HCT116 (cell line): Measurements from ENCODE around the gene PEX5.

Experiments
- EGR1 ChIP-seq: IDR thresholded peaks from 2 replicates; pipeline ENCODE4 v1.6.1; 2012; ENCODE audit warnings: low read depth
- EZH2 ChIP-seq: fragments of 200-600 bp; sonication (generic); IDR thresholded peaks from 2 replicates; pipeline ENCODE4 v1.6.1; 2017; ENCODE audit warnings: antibody characterized with exemption, mixed run types
- EZH2phosphoT487 ChIP-seq: fragments of 200-600 bp; IDR thresholded peaks from 2 replicates; pipeline ENCODE4 v1.6.1; 2018; ENCODE audit warnings: antibody characterized with exemption, borderline replicate concordance
- POLR2A ChIP-seq: IDR thresholded peaks from 2 replicates; pipeline ENCODE4 v1.7.0; 2011; ENCODE audit warnings: borderline replicate concordance; ENCODE audit not compliant: insufficient read depth, insufficient read length; ENCODE audit errors: extremely low read depth
- POLR2AphosphoS5 ChIP-seq: IDR thresholded peaks from 2 replicates; pipeline ENCODE4 v1.6.1; 2011; ENCODE audit warnings: mild to moderate bottlenecking, low read depth, low read length, moderate library complexity
- YY1 ChIP-seq: IDR thresholded peaks from 2 replicates; pipeline ENCODE4 v1.6.1; 2011; ENCODE audit warnings: low read length, low read depth, moderate library complexity, mild to moderate bottlenecking; ENCODE audit not compliant: insufficient replicate concordance; ENCODE audit errors: extremely low read depth
- TF ChIP-seq, protein P1 (sequence below): IDR thresholded peaks from 2 replicates; pipeline ENCODE4 v1.6.1; 2012; ENCODE audit warnings: low read depth
- TF ChIP-seq, protein P2 (sequence below): IDR thresholded peaks from 2 replicates; pipeline ENCODE4 v1.6.1; 2012
- TF ChIP-seq, protein P3 (sequence below), 3 experiments: fragments of 200-600 bp in 1 of 3; sonication (generic) in 1 of 3; IDR thresholded peaks in 2 of 3; conservative IDR thresholded peaks in 1 of 3; 2 replicates each; pipeline ENCODE4 v1.5.1; 2012 to 2017; ENCODE audit warnings: low read depth in 2 of 3, low read length in 2 of 3, antibody characterized with exemption in 1 of 3, borderline replicate concordance in 1 of 3, control low read depth in 1 of 3, mild to moderate bottlenecking in 1 of 3, mixed read lengths in 1 of 3, mixed run types in 1 of 3, moderate library complexity in 1 of 3; ENCODE audit not compliant: insufficient read depth in 1 of 3

DNA sequence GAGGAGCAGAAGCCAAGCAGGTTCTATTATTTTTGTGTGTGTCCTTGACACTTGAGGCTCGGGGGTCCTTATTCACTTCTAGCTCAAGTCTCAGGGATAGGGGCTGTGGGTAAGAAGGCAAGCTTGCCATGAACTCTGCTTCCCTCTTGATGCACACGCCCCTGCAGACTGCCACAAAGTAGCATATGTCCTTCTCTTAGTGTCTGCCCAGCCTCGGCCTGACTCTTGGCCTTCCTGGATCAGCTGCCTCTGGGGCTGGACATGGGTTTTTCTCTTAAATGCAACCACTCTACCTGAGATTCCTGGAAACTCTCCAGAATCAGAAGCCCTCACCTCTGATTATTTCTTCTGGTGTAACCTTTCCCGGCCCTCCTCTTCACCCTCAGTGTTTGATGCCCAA lies 28.2 kb upstream of the PEX5 start:
- TF ChIP-seq, protein P1, sequence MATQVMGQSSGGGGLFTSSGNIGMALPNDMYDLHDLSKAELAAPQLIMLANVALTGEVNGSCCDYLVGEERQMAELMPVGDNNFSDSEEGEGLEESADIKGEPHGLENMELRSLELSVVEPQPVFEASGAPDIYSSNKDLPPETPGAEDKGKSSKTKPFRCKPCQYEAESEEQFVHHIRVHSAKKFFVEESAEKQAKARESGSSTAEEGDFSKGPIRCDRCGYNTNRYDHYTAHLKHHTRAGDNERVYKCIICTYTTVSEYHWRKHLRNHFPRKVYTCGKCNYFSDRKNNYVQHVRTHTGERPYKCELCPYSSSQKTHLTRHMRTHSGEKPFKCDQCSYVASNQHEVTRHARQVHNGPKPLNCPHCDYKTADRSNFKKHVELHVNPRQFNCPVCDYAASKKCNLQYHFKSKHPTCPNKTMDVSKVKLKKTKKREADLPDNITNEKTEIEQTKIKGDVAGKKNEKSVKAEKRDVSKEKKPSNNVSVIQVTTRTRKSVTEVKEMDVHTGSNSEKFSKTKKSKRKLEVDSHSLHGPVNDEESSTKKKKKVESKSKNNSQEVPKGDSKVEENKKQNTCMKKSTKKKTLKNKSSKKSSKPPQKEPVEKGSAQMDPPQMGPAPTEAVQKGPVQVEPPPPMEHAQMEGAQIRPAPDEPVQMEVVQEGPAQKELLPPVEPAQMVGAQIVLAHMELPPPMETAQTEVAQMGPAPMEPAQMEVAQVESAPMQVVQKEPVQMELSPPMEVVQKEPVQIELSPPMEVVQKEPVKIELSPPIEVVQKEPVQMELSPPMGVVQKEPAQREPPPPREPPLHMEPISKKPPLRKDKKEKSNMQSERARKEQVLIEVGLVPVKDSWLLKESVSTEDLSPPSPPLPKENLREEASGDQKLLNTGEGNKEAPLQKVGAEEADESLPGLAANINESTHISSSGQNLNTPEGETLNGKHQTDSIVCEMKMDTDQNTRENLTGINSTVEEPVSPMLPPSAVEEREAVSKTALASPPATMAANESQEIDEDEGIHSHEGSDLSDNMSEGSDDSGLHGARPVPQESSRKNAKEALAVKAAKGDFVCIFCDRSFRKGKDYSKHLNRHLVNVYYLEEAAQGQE, result no peak
- TF ChIP-seq, protein P2, sequence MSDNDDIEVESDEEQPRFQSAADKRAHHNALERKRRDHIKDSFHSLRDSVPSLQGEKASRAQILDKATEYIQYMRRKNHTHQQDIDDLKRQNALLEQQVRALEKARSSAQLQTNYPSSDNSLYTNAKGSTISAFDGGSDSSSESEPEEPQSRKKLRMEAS, result no peak
- TF ChIP-seq, protein P3, sequence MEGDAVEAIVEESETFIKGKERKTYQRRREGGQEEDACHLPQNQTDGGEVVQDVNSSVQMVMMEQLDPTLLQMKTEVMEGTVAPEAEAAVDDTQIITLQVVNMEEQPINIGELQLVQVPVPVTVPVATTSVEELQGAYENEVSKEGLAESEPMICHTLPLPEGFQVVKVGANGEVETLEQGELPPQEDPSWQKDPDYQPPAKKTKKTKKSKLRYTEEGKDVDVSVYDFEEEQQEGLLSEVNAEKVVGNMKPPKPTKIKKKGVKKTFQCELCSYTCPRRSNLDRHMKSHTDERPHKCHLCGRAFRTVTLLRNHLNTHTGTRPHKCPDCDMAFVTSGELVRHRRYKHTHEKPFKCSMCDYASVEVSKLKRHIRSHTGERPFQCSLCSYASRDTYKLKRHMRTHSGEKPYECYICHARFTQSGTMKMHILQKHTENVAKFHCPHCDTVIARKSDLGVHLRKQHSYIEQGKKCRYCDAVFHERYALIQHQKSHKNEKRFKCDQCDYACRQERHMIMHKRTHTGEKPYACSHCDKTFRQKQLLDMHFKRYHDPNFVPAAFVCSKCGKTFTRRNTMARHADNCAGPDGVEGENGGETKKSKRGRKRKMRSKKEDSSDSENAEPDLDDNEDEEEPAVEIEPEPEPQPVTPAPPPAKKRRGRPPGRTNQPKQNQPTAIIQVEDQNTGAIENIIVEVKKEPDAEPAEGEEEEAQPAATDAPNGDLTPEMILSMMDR (IDR thresholded peaks at IDR 0.05 in 2 of 3, conservative IDR thresholded peaks at IDR 0.05 in 1 of 3; ENCODE audit: borderline replicate concordance in 1 of 3, insufficient read depth in 1 of 3, low read depth in 2 of 3, low read length in 2 of 3), result no peak
- TF ChIP-seq EGR1, result no peak
- no peak for TF ChIP-seq EZH2
- no peak for TF ChIP-seq POLR2A
- no peak for TF ChIP-seq YY1
- no peak for TF ChIP-seq EZH2phosphoT487
- TF ChIP-seq POLR2AphosphoS5, result no peak
